Nephron (organoid): ENCODE results near the gene BMPR1B.

Experiments
- H3K27ac Mint-ChIP-seq, 3 experiments: 2 replicates each; pipeline ENCODE4 v1.8.0; 2020; ENCODE audit warnings: mixed read lengths in 3 of 3, mild to moderate bottlenecking in 2 of 3, moderate library complexity in 1 of 3
- H3K27me3 Mint-ChIP-seq: 2 replicates; pipeline ENCODE4 v1.8.0; 2021; ENCODE audit warnings: low read depth, mild to moderate bottlenecking, moderate library complexity, mixed read lengths
- H3K36me3 Mint-ChIP-seq: 2 replicates; pipeline ENCODE4 v1.8.0; 2020; ENCODE audit warnings: low read depth, mixed read lengths
- H3K4me1 Mint-ChIP-seq: 2 replicates; pipeline ENCODE4 v1.8.0; 2020; ENCODE audit warnings: mixed read lengths
- H3K4me3 Mint-ChIP-seq, 3 experiments: 2 replicates each; pipeline ENCODE4 v1.8.0; 2020; ENCODE audit warnings: mild to moderate bottlenecking in 3 of 3, mixed read lengths in 3 of 3, moderate library complexity in 2 of 3
- H3K9me3 Mint-ChIP-seq: 2 replicates; pipeline ENCODE4 v1.8.0; 2020; ENCODE audit warnings: mixed read lengths
- TF ChIP-seq, protein P1 (sequence below), 3 experiments: fragments of 200-600 bp; sonication (generic); IDR thresholded peaks; one replicate each; pipeline ENCODE4 v1.5.0; 2021; ENCODE audit warnings: antibody characterized with exemption in 3 of 3; ENCODE audit not compliant: unreplicated experiment in 3 of 3

BMPR1B gene

DNA sequence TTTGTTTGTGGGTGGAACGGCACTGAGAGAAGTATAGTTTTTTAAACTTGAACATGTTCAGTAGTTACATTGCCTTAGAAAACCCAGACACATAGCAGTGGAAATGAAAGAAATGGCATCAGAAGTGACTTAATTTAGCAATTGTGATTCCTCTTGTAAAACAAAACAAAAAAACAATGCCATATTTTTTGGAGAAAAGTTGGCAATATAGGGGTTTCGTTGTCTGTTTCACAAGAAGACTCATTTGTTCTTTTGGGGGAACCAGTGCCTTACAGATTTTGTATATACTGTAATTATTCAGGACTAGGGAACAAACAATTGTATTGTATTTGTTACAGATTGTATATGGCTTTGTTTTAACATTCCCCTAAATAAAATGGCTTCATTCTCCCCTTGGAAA is 400.3 kb downstream of the BMPR1B start:
- H3K4me1 Mint-ChIP-seq = peaks cover 5% of the 10 kb centered on the region
- H3K27ac Mint-ChIP-seq = no peak overlapping the region
- H3K27me3 Mint-ChIP-seq = peaks cover 18% of the 10 kb centered on the region
- peaks cover 8% of the 10 kb centered on the region for H3K36me3 Mint-ChIP-seq
- TF ChIP-seq, protein P1, sequence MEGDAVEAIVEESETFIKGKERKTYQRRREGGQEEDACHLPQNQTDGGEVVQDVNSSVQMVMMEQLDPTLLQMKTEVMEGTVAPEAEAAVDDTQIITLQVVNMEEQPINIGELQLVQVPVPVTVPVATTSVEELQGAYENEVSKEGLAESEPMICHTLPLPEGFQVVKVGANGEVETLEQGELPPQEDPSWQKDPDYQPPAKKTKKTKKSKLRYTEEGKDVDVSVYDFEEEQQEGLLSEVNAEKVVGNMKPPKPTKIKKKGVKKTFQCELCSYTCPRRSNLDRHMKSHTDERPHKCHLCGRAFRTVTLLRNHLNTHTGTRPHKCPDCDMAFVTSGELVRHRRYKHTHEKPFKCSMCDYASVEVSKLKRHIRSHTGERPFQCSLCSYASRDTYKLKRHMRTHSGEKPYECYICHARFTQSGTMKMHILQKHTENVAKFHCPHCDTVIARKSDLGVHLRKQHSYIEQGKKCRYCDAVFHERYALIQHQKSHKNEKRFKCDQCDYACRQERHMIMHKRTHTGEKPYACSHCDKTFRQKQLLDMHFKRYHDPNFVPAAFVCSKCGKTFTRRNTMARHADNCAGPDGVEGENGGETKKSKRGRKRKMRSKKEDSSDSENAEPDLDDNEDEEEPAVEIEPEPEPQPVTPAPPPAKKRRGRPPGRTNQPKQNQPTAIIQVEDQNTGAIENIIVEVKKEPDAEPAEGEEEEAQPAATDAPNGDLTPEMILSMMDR (IDR thresholded peaks at IDR 0.05; ENCODE audit: unreplicated experiment in 3 of 3) = no peak
- no peak overlapping the region for H3K4me3 Mint-ChIP-seq
- no peaks in the 10 kb centered on the region for H3K9me3 Mint-ChIP-seq

DNA sequence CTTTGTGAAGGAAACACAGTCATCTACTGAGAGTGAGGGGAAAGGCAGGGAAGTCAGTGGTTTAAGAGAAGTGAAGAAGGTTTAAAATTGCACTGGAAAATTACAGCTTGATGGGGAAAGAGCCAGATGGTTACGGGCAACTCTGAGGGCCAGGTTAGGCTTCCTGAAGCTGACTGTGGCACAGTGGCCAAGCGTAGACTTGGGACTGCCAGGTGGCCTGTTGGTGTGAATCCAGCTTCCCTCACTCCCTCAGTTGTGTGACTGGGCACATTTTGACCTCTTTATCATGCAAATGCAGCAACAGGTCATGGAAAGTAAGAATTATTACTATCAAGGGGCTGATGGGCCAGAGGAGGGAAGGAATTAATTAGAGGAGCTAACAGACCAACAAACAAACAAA is 400.9 kb downstream of the BMPR1B start:
- H3K4me1 Mint-ChIP-seq = peaks cover 5% of the 10 kb centered on the region
- peaks cover 10% of the 10 kb centered on the region for H3K36me3 Mint-ChIP-seq
- no peak overlapping the region for H3K4me3 Mint-ChIP-seq
- peak overlapping the region in 1 of 3 experiments; percentile 31 for H3K27ac Mint-ChIP-seq
- H3K9me3 Mint-ChIP-seq = no peaks in the 10 kb centered on the region
- peaks cover 12% of the 10 kb centered on the region for H3K27me3 Mint-ChIP-seq
- TF ChIP-seq, protein P1 (IDR thresholded peaks at IDR 0.05; ENCODE audit: unreplicated experiment in 3 of 3) = no peak

DNA sequence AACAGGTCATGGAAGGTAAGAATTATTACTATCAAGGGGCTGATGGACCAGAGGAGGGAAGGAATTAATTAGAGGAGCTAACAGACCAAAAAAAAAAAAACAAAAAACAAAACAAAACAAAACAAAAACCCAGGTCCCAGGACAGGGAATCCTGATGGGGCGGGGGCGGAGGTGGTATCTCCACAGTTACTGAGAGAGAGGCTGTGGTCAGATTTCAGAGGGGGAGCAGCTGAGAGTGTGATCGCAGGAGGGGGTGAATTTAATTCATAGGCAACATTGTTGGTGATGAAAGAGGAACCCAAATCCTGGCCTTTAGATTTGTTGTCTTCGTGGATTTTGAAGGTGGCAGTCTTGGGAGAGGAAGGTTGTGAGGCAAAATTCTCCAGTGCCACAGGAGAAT is 401.6 kb downstream of the BMPR1B start:
- peak overlapping the region in 1 of 3 experiments; percentile 17 for H3K27ac Mint-ChIP-seq
- peaks cover 10% of the 10 kb centered on the region for H3K36me3 Mint-ChIP-seq
- H3K4me1 Mint-ChIP-seq = peaks cover 5% of the 10 kb centered on the region
- no peak overlapping the region for H3K4me3 Mint-ChIP-seq
- TF ChIP-seq, protein P1 (IDR thresholded peaks at IDR 0.05; ENCODE audit: unreplicated experiment in 3 of 3) = no peak
- H3K27me3 Mint-ChIP-seq = peaks cover 9% of the 10 kb centered on the region
- no peaks in the 10 kb centered on the region for H3K9me3 Mint-ChIP-seq

DNA sequence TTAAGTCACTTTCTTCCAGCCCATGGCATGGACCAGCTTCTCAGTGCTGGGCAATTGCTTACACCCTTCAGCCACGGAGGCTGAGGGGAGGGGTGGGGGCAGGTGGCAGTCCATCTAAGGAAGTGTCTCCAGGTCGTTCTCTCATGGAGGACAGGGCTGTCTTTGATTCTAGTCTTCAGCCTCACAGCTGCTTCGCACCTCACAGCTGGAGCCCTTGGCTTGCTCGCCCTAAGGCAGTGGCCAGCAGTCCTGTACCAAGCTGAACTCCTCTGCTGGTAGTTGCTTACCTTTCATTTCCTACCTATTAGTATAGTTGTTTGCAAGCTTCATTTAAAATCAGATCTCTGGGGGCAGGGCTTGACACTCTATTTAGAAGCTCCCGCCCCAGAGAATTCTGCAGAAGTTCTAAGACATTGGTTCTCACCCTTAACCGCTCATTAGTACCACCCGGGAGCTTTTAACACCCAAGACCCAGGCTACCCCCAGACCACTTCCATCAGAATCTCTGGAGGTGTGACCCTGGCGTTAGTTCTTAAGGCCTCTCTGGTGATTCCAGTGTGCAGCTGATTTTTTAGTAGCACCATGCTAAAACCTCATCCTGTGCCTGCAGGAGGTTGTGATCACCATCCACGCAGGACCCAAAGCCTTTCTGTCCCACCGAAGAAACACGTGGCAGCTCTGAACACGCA is 404.2 kb downstream of the BMPR1B start:
- Mint-ChIP-seq H3K4me3 (no peak overlapping the region), H3K4me1 (no peaks in the 10 kb centered on the region), H3K27me3 (peaks cover 9% of the 10 kb centered on the region), H3K27ac (peak overlapping the region in 1 of 3 experiments; percentile 47), H3K36me3 (peaks cover 12% of the 10 kb centered on the region), H3K9me3 (no peaks in the 10 kb centered on the region)
- TF ChIP-seq, protein P1 (IDR thresholded peaks at IDR 0.05; ENCODE audit: unreplicated experiment in 3 of 3) = no peak

DNA sequence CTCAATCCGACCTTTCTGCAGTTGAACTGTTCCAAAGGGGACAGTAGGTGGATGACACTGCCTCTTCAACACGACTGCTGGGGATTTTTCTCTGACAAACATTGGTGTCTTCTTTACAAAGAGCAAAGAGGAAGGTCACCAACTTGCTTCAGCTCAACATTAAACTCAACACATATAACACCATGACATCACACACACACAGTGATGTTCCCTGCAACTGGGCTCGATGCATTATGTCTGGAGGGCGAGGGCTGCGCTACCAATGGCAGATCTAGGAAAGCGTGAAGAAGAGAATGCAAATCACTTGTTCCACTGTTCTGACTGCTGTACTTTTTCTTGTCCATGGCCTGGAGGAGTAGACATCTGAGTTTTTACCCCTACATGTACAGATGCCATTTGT is 405.1 kb downstream of the BMPR1B start:
- Mint-ChIP-seq H3K36me3 (peaks cover 22% of the 10 kb centered on the region), H3K27me3 (peaks cover 9% of the 10 kb centered on the region), H3K27ac (no peak overlapping the region), H3K4me1 (no peaks in the 10 kb centered on the region), H3K9me3 (no peaks in the 10 kb centered on the region), H3K4me3 (no peak overlapping the region)
- TF ChIP-seq, protein P1 (IDR thresholded peaks at IDR 0.05; ENCODE audit: unreplicated experiment in 3 of 3) = no peak

DNA sequence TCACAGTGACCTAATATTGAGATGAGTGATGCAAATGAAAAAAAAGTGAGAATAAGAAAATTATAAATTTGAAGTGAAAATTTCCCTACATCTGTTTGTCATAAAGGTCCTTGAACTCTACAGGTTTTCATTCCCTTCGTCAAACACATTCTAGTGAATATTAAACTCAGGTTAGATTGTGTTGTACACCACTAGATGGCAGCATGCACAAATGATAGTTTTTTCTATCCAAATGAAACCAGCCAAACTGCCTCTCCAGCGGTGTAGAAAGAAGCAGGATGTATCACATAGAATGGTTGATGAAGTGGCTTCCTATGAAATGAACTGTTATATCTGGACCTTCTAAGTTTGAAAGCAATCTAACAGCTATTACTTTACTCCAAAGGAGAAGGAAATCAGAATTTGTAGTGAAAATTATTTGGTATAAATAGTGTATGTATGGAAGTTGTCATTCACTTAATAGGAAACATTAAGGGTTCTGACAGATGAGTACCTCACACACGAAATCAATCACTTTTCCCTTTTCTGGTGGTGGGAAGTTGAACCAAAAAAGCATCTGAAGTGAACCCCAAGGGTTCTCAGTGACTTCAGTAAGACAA is 408.3 kb downstream of the BMPR1B start:
- Mint-ChIP-seq H3K4me3 (no peak overlapping the region), H3K27ac (no peak overlapping the region), H3K36me3 (peaks cover 42% of the 10 kb centered on the region), H3K4me1 (peaks cover 5% of the 10 kb centered on the region), H3K27me3 (peaks cover 4% of the 10 kb centered on the region), H3K9me3 (peaks cover 2% of the 10 kb centered on the region)
- TF ChIP-seq, protein P1 (IDR thresholded peaks at IDR 0.05; ENCODE audit: unreplicated experiment in 3 of 3) = peak; percentile 64 to 78 (median 65)
